Measurements from ENCODE around the gene CCDC188.

CCDC188 gene

DNA sequence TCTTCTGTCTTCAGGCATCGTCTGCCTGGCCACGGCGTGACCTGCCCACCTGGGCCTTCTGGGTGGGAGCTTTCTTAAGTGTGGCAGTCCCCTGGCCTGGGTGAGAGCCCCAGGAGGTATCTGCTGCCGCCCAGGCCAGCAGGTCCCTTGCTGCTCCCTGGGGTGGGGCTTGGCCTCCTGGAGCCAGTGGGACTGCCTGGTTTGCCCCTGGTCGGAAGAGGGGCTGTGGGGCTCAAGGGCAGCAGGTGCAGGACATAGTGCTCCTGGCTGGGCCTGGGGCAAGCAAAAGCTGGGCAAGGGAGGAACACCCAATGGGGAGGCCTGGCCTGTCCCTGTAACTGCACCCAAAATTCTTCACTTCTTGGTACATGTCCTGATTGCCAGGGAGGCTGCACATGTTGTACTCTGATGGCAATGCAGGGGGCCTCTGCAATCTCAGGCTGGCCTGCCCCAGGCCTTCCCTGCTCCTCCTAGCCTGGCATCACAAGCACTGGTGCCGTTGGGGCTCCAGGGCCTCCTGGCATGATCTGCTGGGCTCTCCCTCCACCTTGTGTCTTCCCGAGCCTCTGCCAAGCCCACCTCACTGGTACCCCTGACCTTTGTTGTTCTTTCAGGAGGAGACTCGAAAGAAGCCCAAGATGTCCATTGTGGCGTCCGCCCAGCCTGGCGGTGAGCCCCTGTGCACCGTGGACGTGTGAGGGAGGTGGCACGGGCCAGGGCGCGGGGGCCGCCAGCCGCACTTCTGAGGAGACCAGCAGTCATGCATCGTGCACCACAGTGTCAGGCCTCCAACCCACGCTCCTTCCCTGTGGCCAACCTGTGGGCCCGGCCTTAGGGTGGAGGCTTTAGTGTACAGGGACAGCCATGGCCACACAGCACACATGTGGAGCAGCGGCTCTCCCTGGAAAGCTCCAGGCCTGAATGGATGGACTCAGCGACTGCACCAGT, 41.2 kb downstream of the CCDC188 start:
- Mint-ChIP-seq H3K36me3 (ENCODE audit: low read depth) (peaks cover 32% of the 10 kb centered on the region), H3K9me3 (no peaks in the 10 kb centered on the region), H3K27ac (peak overlapping the region; percentile 36), H3K4me3 (no peak overlapping the region), H3K4me1 (ENCODE audit: low read depth) (peaks cover 34% of the 10 kb centered on the region), H3K27me3 (no peaks in the 10 kb centered on the region)

DNA sequence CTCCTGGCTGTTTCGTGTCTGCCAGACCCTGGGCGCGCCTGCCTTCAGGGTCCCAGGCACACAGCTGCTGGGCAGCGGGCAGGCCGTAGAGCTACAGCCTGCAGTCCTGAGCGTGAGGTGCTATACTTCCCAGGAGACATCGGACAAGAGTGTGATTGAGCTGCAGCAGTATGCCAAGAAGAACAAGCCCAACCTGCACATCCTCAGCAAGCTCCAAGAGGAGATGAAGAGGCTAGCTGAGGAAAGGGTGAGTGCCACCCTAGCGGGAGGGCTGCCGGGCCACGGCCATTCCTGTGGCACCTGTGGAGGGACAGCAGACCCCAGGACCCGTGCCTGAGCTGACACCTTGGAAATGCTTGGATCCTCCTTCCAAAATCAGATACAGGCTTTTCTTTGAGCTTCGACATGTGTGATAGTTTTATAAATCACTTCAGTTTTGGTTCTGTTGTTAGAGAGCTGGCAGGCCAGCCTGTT, 42.1 kb downstream of the CCDC188 start:
- H3K27ac Mint-ChIP-seq = peak overlapping the region; percentile 6
- peaks cover 27% of the 10 kb centered on the region for H3K36me3 Mint-ChIP-seq (ENCODE audit: low read depth)
- H3K27me3 Mint-ChIP-seq = no peaks in the 10 kb centered on the region
- H3K4me3 Mint-ChIP-seq = no peak overlapping the region
- H3K4me1 Mint-ChIP-seq (ENCODE audit: low read depth) = peaks cover 26% of the 10 kb centered on the region
- no peaks in the 10 kb centered on the region for H3K9me3 Mint-ChIP-seq

DNA sequence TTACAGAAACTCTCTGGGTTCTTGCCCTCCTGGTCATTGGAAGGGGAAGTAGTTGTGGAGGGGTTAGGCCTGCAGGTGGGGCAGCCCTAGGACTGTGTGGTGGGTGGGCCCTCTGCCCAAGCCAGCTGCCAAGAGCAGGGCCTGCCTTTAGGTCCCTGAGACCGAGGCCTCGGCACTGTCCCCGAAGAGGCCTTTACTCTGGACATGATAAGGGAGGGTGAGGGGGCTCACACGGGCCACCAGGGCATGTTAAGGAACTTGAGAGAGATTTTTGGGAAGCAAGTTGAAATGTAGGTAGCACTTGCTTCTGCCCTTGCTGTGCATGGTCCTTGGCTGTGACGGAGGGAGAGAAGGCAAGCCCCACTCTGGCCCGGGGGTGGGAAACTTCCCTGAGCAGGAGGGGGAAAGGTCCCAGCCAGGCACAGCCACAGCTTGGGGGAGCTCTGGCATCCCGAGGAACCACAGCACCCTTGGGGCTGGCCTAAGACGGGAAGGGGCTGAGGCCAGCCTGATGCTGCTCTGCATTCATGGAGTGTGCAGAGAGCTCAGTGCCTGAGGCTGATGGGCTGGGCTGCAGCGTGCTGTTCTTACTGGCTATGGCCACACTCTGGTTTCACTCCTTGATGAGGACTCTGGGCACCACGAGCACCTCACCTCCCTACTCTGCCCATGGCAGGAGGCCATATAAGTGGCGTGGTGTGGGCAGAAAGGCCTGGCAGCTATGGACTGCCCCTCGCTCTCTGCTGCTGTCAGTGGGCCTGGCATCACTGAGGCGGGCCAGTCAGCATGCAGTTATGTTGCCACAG, 42.7 kb downstream of the CCDC188 start:
- H3K9me3 Mint-ChIP-seq = no peaks in the 10 kb centered on the region
- no peaks in the 10 kb centered on the region for H3K27me3 Mint-ChIP-seq
- H3K4me1 Mint-ChIP-seq (ENCODE audit: low read depth) = peaks cover 25% of the 10 kb centered on the region
- H3K36me3 Mint-ChIP-seq (ENCODE audit: low read depth) = peaks cover 33% of the 10 kb centered on the region
- no peak overlapping the region for H3K27ac Mint-ChIP-seq
- no peak overlapping the region for H3K4me3 Mint-ChIP-seq

DNA sequence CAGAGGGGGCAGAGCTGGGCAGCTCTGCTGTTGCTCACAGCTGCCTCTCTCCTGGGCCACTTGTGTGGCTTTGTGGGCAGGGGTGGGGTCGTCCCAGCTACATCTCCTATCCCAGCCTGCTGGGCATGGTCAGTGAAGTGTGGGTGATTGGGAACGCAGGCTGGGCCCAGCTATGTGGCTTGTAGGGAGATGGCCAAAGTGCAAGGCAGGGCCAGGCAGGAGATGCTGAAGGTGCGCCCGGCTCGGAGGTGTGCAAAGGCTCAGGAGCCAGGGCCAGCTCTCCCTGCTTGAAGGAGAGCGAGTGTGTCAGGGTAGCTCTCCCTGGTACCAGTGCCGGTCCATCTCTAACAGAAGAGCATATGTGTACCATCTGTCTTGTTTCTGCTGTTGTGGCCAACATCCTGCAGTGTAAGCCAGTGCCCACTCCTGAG, 43.4 kb downstream of the CCDC188 start:
- Mint-ChIP-seq H3K27ac (no peak overlapping the region), H3K4me3 (no peak overlapping the region), H3K27me3 (no peaks in the 10 kb centered on the region), H3K9me3 (no peaks in the 10 kb centered on the region), H3K36me3 (ENCODE audit: low read depth) (peaks cover 37% of the 10 kb centered on the region), H3K4me1 (ENCODE audit: low read depth) (peaks cover 23% of the 10 kb centered on the region)

DNA sequence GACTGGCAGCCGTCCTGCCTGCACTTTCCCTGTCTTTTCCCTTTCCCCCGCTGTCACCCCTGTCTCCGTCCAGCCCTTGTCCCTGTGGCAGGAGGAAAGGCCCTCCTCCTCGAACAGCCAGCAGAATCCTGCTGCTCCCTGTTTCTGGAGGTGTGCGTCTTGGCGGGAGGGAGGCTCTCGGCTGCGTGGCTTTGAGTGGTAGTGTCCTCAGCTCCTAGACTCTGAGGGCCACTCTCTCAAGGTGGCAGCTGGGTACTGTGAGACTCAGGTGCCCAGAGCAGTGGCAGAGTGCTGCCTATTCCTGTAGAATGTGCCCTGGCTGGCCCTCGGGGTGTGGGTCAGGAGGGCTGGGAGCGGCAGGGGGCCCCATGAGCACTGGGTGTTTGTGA, 44.0 kb downstream of the CCDC188 start:
- Mint-ChIP-seq H3K4me1 (ENCODE audit: low read depth) (peaks cover 23% of the 10 kb centered on the region), H3K9me3 (no peaks in the 10 kb centered on the region), H3K4me3 (no peak overlapping the region), H3K27ac (no peak overlapping the region), H3K27me3 (no peaks in the 10 kb centered on the region), H3K36me3 (ENCODE audit: low read depth) (peaks cover 43% of the 10 kb centered on the region)

DNA sequence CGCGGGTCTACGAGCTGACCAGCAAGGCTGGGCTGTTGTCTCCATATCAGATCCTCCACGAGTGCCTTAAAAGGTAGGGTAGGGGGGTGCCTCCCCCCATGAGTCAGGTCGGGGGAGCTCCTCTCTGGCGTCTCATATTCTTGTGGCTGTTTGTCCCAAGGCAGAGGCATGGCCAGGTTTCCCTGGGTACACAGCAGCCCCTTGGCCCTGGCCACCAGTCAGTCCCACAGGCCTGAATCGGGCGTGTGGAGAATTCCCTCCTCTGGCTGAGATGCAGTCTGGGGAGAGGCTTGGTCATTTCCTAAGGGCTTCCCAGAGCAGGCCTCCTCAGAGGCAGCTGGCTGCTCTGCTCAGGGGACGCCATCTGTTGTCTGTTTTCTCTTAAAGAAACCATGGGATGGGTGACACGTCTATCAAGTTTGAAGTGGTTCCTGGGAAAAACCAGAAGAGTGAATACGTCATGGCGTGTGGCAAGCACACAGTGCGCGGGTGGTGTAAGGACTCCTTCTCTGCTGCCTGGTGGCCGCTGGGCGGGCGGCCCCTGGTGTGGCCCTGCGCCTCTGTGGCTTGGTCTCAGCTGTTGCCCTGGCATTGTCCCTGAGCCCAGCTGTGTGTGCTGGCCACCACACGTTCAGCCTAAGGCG, 44.5 kb downstream of the CCDC188 start:
- no peak overlapping the region for H3K4me3 Mint-ChIP-seq
- no peak overlapping the region for H3K27ac Mint-ChIP-seq
- no peaks in the 10 kb centered on the region for H3K27me3 Mint-ChIP-seq
- no peaks in the 10 kb centered on the region for H3K9me3 Mint-ChIP-seq
- peaks cover 23% of the 10 kb centered on the region for H3K4me1 Mint-ChIP-seq (ENCODE audit: low read depth)
- H3K36me3 Mint-ChIP-seq (ENCODE audit: low read depth) = peaks cover 46% of the 10 kb centered on the region

DNA sequence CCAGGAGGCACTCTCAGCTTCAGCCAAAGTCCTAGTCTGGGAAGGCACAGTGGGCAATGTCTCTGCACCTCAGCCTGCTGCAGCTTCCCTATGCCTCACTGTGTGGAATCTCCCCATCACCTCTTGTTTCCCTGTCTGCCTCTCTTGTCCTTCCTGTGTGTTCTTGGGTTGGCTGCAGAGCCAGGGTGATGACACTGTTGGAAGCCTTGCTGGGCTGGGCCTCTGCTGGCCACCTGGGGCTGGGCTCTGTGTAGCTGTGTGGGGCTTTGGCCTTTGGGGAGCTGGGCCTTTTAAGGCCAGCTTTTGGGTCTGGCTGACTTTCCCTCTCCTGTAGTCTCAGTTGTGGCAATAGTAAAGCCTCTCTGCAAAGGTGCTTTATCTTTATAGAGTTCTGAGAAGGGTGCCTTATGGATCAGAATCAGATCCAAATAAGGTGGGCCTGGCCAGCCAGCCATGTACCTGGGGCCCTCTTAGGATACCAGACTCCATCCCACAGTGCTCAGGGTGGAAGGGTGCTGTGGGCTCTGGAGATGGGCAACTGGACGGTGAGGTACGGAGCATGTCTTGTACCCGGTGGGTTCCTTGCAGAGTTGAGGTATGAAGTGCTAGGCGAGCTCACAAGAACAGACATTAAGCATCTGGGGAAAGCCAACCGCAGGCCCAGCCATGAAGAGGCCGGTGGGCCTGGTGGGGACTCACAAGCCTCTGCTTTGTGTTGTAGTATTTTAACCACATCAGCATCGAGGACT, 45.2 kb downstream of the CCDC188 start:
- Mint-ChIP-seq H3K4me3 (no peak overlapping the region), H3K9me3 (no peaks in the 10 kb centered on the region), H3K4me1 (ENCODE audit: low read depth) (peaks cover 23% of the 10 kb centered on the region), H3K27me3 (no peaks in the 10 kb centered on the region), H3K27ac (no peak overlapping the region), H3K36me3 (ENCODE audit: low read depth) (peaks cover 41% of the 10 kb centered on the region)

DNA sequence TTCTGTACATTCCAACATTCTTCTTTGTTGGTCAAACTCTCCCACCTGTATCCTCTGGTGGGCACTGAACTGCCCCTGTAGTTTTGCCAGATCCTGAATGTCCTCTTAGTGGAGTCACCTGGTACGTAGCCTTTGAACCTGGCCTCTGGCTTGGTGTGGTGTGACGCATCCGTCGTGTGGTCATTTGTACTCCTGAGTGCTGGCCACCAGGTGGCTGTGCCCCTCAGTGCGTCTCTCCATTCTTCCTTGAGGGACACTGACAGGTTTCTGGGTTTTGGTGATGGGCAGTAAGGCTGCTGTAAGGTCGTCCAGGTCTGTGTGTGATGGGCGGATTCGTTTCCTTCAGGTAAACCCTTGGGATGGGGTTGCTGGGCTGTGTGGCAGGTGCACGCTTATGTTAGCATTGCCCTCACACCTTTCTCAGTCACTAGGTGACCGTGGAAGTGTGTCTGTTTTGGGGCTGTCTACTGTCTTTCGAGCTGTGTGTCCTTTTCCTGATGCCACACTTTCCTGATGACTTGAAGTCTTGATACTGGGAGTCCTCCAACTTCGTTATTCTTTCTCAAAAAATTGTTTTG, 48.6 kb downstream of the CCDC188 start:
- H3K4me3 Mint-ChIP-seq = no peak overlapping the region
- peak overlapping the region; percentile 61 for H3K27ac Mint-ChIP-seq

DNA sequence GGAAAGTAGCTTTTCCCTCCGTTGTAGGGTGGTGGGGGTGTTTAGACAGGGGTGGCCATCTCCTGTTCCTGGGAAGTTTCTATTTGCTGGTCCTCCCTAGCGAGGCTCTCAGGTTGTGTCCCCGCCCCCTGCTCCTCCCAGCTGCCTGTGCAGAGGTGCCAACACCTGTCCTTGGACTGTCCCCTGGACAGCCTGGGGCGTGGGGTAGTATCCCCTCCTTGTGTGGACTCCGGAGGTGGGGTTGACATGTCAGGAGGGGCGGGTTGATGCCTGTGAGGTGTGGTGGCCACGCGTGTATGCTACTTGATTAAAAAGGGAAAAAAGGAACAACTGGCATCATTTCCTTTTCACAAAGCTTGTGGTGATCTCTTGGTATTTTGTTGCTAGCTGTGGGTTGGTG, 49.2 kb downstream of the CCDC188 start:
- Mint-ChIP-seq H3K4me1 (ENCODE audit: low read depth) (peaks cover 52% of the 10 kb centered on the region), H3K9me3 (no peaks in the 10 kb centered on the region), H3K36me3 (ENCODE audit: low read depth) (peaks cover 62% of the 10 kb centered on the region), H3K4me3 (peak overlapping the region; percentile 67), H3K27ac (peak overlapping the region; percentile 90), H3K27me3 (no peaks in the 10 kb centered on the region)

More for the DNA sequence above, 48.6 kb downstream of the CCDC188 start:
- no peaks in the 10 kb centered on the region for H3K27me3 Mint-ChIP-seq
- H3K36me3 Mint-ChIP-seq (ENCODE audit: low read depth) = peaks cover 56% of the 10 kb centered on the region
- H3K4me1 Mint-ChIP-seq (ENCODE audit: low read depth) = peaks cover 52% of the 10 kb centered on the region
- H3K9me3 Mint-ChIP-seq = no peaks in the 10 kb centered on the region

DNA sequence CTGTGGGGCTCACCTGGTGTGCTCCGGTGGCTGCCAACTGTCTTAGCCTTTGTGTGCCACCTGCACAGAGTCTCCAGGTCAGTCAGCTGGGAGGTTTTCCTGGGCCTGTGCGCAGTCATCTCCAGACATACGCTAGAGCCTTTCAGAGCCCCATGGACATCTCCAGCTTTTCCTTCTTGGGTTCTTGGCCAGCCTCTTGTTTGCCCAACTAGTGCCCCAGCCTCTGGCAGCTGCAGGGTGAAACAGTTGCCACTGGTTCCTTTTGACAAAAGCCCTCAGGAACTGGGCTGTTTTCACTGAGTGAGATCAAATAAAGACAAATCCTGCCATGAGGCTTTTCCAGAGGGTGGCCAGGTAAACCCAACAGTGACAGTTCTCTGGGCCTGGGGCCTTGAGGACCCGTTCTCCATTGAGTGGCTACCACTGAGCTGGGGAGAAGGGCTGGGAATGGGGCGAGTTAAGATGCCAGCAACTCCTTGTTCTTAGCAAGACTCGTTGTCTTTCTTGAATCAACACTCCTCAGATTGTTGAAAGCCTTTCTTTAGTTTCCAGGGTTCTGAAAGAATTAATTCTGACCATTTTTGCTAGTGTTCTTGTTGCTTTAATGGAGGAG, 51.6 kb downstream of the CCDC188 start:
- H3K27ac Mint-ChIP-seq = peak overlapping the region; percentile 90
- H3K36me3 Mint-ChIP-seq (ENCODE audit: low read depth) = peaks cover 86% of the 10 kb centered on the region
- no peaks in the 10 kb centered on the region for H3K27me3 Mint-ChIP-seq
- H3K4me1 Mint-ChIP-seq (ENCODE audit: low read depth) = peaks cover 73% of the 10 kb centered on the region
- H3K4me3 Mint-ChIP-seq = no peak overlapping the region
- no peaks in the 10 kb centered on the region for H3K9me3 Mint-ChIP-seq

Measured in stimulated activated naive CD8-positive, alpha-beta T cell treated with anti-CD3 and anti-CD28 coated beads, Interleukin-15, Interleukin-2, amounts not matched to agents 100 ng/mL and 50 ng/mL, for 24 hours (primary cell).